ENCODE data around the gene AFAP1L1. TPM values are rescaled to one million over a fixed set of nuclear protein-coding genes. Genes with fewer than 3 reads are reported as not detected.

Gene AFAP1L1
- total and polyA plus RNA-seq, 2 donors (not counting 3 experiments of a cell fraction or from before 2014, with no cell fraction given): 7.9 to 73.2 TPM

DNA sequence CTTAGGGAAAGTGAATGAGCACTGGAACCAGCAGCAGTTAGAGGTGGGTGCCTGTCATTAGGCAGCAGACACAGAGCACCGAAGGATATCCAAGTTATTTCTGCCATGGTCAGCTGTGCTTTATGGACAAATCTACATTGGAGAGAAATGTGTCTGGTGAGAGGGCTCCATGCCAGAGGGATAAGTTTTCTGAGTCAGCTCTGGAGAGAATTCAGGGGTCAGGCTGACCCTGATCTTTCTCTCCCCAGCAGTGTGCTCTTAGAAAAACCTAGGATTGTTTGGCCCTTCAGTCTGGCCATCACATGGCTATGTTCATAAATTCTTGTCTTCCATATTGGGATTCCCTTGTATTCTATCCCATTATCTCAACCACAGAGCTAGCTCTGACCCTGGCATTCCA, 116.3 kb downstream of the AFAP1L1 start:
- FAIRE-seq (no peak), DNase-seq (ENCODE audit: low read depth, low spot score) (no peak)
- Histone ChIP-seq H3K27ac (ENCODE audit: insufficient read depth, low read depth, low read length) (no peak overlapping the region), H3K9me3 (replicated peaks; ENCODE audit: control insufficient read depth, insufficient read depth, low read length) (no peaks in the 10 kb centered on the region), H2AFZ (ENCODE audit: low read depth, low read length) (no peak overlapping the region), H3K4me1 (ENCODE audit: control insufficient read depth, extremely low read depth, insufficient read depth, low read length) (no peaks in the 10 kb centered on the region), H3K9me1 (replicated peaks; ENCODE audit: control insufficient read depth, extremely low read depth, insufficient read depth, low read length) (no peaks in the 10 kb centered on the region), H3K9ac (replicated peaks; ENCODE audit: extremely low read depth, insufficient read depth, low read length) (no peak overlapping the region), H4K20me1 (replicated peaks; ENCODE audit: control insufficient read depth, extremely low read depth, insufficient read depth, low read length) (no peaks in the 10 kb centered on the region), H3K4me2 (ENCODE audit: insufficient read depth, low read length) (no peak overlapping the region), H3K27me3 (ENCODE audit: control insufficient read depth in 2 of 2, insufficient read depth in 2 of 2, low read length in 2 of 2) (no peaks in the 10 kb centered on the region), H3K4me3 (replicated peaks in 1 of 3; ENCODE audit: insufficient read depth in 1 of 3, low read depth in 1 of 3, low read length in 3 of 3) (no peak overlapping the region), H3K79me2 (ENCODE audit: control insufficient read depth, insufficient read depth, low read length) (no peaks in the 10 kb centered on the region), H3K36me3 (ENCODE audit: control insufficient read depth in 2 of 2, extremely low read depth in 1 of 2, insufficient read depth in 2 of 2, low read length in 2 of 2) (no peaks in the 10 kb centered on the region)
- dilution Hi-C loops (cut with MboI; ENCODE audit: extremely low pct_ligation_motif_present, low sequenced_read_pairs): no loop called here
- ChIA-PET POLR2A (no interaction called here), CTCF (interaction anchor here (0.8 to 2.8 kb wide), 4 partner anchors 21 to 231 kb away, joined by 3 to 15 read pairs (median 6); no protein-coding TSS in a partner anchor)
- TF ChIP-seq EZH2 (IDR thresholded peaks at IDR 0.05; ENCODE audit: borderline replicate concordance, low read depth, low read length, severe bottlenecking): no peak
- TF ChIP-seq GATA2 (IDR thresholded peaks at IDR 0.05; ENCODE audit: insufficient read depth, insufficient read length, low read depth, low read length): no peak
- TF ChIP-seq FOS (IDR thresholded peaks at IDR 0.05; ENCODE audit: borderline replicate concordance, insufficient read depth, low read length): no peak
- TF ChIP-seq, protein P1, sequence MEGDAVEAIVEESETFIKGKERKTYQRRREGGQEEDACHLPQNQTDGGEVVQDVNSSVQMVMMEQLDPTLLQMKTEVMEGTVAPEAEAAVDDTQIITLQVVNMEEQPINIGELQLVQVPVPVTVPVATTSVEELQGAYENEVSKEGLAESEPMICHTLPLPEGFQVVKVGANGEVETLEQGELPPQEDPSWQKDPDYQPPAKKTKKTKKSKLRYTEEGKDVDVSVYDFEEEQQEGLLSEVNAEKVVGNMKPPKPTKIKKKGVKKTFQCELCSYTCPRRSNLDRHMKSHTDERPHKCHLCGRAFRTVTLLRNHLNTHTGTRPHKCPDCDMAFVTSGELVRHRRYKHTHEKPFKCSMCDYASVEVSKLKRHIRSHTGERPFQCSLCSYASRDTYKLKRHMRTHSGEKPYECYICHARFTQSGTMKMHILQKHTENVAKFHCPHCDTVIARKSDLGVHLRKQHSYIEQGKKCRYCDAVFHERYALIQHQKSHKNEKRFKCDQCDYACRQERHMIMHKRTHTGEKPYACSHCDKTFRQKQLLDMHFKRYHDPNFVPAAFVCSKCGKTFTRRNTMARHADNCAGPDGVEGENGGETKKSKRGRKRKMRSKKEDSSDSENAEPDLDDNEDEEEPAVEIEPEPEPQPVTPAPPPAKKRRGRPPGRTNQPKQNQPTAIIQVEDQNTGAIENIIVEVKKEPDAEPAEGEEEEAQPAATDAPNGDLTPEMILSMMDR (IDR thresholded peaks at IDR 0.05; ENCODE audit: extremely low read depth in 1 of 2, insufficient read depth in 1 of 2, low read depth in 1 of 2, low read length in 2 of 2): no peak
- no peak for TF ChIP-seq POLR2AphosphoS5 (IDR thresholded peaks at IDR 0.05; ENCODE audit: insufficient read depth, low read depth, low read length)
- TF ChIP-seq POLR2A (IDR thresholded peaks at IDR 0.05; ENCODE audit: low read depth, low read length): no peak
- TF ChIP-seq, protein P2, sequence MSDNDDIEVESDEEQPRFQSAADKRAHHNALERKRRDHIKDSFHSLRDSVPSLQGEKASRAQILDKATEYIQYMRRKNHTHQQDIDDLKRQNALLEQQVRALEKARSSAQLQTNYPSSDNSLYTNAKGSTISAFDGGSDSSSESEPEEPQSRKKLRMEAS (IDR thresholded peaks at IDR 0.05; ENCODE audit: insufficient read depth, insufficient read length): no peak
- TF ChIP-seq MYC (IDR thresholded peaks at IDR 0.05; ENCODE audit: low read depth, low read length): no peak
- TF ChIP-seq JUN (IDR thresholded peaks at IDR 0.05; ENCODE audit: borderline replicate concordance, insufficient read depth, insufficient read length, low read depth): no peak
- BruUV-seq (replicated peaks): no TSS peak
- intact Hi-C loops (cut with micrococcal nuclease): no loop called here
